CD4-positive, alpha-beta T cell treated with Interleukin-4 for 4 hours (primary cell): Measurements from ENCODE around the gene HTR2C.
"Not testable (repeated sequence)": the region's sequence is repeated elsewhere in the genome, so short reads cannot be mapped to it uniquely, and the experiment has no call there.

Source experiments
- DNase-seq: peaks from one replicate; pipeline ENCODE4 v3.0.0-alpha.2; 2020

Gene HTR2C

DNA sequence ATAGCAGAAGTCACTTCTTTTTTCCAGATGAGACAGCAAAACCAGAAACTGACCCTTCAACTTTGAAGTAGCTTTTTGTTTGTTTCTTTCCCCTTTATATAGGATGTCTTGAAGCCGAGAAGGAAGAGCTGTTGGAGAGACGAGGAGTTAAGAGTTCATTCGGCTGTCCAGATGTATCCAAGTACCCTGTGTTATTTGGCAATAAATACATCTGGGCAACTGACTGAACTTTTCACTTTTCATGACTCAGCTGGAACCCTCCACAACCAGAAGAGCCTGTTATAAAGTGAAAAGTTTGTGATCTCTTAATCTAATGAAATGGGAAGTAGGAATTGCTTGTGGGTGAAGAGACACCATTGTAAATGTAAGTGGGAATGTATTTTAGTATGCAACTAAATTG is 131.2 kb downstream of the HTR2C start:
- no peak for DNase-seq

DNA sequence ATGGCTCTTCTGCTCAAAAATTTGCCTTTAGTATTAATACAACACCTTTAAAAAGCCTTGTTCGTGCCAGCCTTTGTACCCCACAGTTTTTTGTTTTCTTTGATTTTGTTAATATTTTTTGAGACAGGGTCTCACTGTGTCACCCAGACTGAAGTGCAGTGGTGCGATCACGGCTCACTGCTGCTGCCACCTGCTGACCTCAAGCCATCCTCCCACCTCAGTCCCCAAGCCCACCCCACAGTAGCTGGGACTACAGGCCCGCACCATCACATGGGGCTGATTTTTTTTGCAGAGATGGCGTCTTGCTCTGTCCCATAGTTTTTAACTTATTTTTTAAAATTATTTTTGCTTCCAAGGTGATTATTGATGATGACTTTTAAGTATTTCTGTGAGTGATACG is 134.0 kb downstream of the HTR2C start:
- no peak for DNase-seq

DNA sequence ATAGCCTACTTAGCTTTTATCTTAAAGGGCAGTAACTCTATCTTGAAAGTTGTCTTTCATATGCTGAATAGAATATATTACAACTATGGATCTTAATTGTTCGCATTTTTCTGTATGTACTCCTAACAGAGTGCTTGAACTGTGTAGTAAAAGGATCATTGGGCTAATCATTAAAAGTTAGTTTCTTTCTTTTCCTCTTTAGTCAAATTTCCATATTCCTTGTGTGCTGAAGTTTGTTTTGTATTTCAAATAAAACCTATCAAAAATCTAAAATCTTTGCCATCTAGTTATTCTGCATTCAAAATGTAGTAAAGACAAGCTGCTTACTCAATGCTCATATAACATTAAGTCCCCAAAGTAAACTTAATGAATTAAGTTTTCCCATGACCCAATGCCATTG is 182.7 kb downstream of the HTR2C start:
- DNase-seq = no peak

DNA sequence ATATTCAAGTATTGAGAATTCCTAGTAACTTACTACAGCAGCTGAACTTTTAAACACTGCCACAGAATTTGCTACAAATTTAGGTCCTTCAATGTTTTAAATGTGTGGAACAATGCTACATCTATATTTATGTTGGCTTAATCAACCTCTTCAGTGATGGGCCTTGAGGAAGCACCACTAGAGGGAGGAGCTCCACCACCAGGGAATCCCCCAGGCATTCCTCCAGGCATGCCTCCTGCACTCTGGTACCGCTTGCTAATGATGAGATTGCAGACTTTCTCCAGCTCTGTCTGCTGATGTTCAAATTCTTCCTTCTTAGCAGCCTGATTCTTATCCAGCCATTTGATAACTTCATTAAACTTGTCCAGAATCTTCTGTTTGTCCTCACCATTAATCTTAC is 190.8 kb downstream of the HTR2C start:
- DNase-seq = no peak

DNA sequence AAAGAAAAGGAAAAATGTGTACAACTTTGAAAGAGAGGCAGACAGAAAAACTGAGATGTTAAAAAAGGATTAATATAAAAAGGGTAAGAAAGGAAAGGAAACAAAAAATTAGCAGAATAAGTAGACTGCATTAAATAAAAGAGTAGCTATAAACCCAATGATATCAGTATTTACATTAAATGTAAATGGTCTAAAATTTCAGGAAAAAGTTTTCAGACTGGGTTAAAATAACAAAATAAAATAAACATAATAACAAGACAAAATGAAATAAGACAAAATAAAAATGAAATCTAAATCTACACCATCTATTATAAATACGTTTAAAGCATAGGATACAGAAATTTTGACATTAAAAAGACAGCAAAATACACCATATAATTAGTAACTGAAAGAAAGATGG is 199.0 kb downstream of the HTR2C start:
- DNase-seq = no peak

DNA sequence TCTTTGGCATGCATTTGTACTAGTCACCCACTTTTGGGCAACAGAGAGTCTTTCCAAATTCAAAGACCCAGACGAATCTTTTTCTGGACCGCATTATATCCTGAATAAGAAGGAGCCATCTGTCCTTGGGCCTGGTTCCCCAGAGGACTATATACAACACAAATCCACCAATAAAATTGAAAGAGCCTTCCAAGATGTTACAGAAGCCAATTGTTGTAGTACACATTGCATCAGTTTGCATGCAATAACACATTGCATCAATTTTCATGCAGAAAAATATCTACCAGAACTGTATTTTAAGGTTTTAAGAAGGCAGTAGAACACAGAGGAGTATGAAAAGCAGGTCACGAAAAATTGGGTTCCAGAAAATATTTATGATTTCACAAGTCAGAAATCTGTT is 203.2 kb downstream of the HTR2C start:
- DNase-seq = no peak

DNA sequence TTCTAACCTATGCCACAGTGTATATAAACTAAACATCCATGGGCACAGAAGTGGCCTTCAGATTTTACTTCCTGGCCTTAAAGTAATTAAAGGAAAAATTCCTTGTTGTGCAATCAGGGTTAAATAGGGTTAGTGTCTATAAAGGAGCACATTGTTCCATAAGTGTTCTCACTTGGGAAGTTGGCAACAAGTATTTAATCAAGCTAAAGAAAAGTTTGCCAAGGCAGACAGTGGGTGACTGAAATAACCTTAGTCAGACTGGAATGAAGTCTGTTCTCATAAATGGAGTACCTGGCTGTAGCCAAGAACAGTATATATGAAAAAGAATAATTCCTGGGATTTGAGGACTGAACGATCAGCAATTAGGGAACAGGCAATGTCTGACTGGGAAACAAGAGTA is 213.6 kb downstream of the HTR2C start:
- DNase-seq = no peak

DNA sequence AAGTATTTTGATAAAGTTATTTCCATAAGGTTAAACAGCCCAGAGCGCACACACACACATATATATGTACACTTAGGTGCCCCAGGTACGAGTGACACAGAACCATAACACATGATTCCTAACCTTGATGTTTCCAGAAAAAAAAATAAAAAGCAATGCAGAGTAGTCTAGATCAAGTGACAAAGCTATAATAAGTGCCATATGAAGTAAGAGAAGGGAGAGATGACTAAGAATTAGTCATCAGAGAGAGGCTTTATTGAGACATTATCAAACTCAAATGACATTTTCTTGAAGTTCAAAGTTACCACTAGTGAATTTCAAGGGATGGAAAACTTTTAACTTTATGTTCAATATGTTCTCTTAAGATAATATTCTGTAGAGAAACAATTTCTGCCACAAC is 215.0 kb downstream of the HTR2C start:
- DNase-seq = no peak

DNA sequence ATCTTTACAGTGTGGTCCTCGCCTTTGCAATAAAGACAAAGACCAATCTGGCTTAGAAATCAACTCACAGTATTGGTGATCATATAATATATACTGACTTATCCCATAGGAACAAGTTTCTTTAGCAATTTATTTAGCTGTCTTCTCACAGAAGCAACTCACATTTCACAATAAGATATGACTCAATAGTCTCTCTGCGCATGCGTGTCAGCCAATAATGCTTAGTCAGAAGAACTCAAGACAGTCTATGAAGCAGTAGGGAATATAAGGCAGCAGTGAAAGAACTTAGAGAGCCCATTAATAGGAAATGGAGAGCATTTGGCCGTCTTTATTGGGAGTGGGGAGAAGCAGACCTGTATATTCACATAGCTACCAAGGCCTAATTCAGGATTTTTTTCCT is 216.8 kb downstream of the HTR2C start:
- no peak for DNase-seq

DNA sequence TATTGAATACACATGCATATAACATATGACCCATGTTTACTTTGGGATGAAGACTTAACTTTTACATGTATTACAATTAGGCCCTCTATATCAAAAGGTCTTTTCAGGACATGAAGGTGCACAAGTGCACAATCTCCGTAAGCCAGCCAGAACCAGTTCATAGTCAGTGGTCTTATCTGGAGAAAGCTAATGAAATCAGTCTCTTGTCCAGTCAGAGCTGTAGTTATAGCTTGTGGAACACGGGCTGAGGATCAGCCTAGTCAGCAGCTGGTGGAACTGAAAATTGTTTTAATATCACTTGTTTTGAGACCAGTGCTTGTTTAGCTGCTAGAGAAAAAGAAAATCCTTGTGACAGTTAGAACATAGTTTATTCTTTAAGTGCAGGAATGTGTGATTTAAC is 235.6 kb downstream of the HTR2C start:
- no peak for DNase-seq

DNA sequence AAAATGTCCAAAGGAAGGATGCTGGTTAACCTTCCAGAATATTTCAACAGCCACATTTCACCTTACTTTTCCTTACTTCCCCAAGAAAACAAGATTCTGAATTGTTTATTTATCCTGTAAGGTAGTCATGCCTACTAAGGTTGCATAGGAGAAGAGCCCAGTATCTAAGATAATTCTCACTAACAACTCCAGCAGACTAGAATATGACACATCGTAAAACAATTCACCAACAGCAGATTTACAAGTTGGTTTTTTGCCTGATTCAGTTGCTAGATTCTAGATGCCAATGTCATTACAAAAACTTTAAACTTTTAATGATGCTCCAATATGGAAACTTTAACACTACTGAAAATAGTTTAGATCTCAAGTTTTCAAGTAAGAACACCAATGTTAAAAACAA is 257.2 kb downstream of the HTR2C start:
- no peak for DNase-seq

DNA sequence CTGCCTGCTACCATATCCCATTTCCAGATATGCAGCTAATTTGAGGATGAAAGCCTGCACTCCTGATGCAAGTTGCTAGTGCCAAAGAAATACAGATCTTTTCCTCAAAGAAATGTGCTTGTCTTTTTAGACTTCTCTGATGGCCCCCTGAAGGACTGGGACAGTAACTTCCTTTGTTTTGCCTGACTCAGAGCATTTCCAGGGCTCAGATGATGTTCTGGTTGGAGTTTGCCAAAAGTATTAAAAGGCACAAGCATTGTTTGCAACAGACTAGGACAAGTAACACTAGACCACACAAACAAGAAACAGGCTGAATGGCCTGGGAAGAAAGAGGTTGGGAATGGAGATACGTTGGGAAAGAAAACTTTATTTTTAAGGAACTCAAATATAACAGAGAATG is 258.3 kb downstream of the HTR2C start:
- no peak for DNase-seq

DNA sequence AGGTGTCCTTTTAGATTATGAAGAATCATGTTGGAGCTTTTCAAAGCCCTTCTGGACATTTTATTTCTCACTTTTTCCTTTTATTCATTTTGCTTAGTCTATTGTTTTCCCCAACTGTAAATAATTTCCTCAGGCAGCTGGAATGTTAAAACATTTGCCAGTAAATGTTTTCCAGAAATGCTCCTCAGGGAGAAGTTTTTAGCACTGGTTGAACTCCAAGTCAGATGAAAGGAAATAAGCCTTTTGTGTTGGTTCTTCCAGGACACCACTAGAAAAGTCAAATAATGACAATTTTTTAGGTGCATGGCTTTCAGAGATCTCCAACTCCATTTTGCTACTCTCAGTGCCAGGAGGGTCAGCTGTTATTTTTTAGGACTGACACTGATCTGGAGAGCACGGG is 305.6 kb downstream of the HTR2C start:
- no peak for DNase-seq

DNA sequence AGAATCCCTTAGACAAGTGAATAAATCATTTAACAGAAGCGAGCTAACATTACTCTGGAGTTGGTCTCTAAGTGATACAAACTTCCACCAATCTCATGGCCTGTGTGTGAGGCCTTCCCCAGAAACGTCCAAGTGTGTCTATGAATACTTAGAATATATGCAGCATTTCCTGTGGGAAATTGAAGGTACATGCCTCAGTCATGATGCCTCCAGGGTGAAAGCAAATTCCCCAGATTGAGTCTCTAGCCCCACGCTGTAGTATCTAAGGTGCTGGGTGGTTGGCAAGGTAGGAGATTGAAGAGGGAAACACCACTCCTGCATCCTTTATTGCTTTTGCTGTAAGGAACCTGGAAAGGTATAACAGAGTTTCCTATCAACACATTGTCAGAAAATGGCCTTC is 319.7 kb downstream of the HTR2C start:
- DNase-seq = no peak

DNA sequence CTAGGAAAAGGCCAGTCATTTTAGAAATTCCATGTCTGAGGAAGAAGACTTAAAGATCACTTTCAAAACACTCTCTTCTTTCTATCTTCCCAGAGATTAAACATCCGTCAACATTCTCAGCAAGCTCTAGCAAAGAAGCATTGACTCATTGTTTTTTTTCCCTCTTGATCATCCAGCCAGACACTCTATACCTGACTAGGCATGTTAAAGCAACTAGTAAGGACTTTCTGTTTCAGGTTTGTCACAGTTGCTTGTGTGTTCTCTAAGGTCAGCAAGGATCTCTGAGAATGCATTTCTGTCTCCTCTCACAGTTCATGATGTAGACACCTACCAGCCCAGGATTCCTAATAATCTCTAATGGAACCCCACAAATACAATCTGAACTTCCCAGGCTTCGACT is 321.4 kb downstream of the HTR2C start:
- DNase-seq = no peak

DNA sequence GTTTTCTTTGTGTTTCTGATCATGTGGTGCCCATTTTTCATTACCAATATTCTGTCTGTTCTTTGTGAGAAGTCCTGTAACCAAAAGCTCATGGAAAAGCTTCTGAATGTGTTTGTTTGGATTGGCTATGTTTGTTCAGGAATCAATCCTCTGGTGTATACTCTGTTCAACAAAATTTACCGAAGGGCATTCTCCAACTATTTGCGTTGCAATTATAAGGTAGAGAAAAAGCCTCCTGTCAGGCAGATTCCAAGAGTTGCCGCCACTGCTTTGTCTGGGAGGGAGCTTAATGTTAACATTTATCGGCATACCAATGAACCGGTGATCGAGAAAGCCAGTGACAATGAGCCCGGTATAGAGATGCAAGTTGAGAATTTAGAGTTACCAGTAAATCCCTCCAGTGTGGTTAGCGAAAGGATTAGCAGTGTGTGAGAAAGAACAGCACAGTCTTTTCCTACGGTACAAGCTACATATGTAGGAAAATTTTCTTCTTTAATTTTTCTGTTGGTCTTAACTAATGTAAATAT is 323.2 kb downstream of the HTR2C start:
- no peak for DNase-seq

DNA sequence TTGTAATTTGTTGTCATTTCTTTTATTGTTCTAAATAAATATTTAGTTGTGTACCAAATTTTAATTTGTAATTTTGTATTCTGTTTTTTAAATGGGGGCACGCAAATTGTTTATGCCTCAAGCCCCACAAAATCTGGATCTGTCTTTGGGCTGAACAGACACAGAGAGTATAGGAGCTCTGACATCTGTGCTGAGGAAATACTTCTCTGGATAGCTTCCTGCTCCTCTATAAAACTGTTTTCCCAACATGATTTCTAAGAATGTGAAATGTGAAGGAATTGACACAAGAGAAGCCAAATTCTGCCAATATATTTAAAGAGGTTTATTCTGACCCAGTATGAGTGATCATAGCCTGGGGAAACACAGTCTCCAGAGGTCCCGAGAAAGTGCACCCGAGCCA is 340.5 kb downstream of the HTR2C start:
- no peak for DNase-seq

DNA sequence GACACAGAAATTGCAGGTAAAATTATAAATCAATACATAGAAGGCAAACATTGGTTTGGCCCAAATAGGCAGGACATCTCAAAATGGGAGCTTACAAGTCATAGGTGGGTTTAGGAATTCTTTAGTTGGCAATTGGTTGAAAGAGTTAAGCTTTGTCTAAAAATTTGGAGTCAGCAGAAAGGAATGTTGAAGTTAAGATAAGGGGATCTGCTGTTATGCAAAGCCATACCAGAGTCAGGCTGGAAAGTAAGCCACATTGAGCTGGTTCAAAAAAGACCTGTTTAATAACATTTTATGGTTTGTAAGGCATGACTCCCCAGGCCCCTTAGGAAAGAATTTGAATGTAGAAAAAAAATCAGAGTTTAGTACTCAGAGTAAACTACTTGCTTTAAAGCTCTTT is 341.0 kb downstream of the HTR2C start:
- DNase-seq = no peak

DNA sequence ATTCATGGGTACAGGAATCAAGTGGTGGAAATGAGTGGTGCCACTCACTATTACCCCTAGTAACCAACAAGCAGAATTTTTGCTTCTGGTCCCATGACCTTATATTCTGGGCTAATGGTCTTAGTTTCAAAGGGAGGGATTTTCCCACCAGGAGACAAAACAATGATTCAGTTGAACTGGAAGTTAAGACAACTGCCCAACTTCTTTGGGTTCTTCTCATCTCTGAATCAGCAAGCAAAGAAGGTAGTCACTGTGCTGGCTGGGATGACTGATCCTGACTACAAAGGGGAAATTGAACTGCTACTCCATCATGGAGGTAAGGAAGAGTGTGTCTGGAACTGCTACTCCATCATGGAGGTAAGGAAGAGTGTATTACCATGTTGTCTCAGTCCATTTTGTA is 346.3 kb downstream of the HTR2C start:
- DNase-seq = no peak

DNA sequence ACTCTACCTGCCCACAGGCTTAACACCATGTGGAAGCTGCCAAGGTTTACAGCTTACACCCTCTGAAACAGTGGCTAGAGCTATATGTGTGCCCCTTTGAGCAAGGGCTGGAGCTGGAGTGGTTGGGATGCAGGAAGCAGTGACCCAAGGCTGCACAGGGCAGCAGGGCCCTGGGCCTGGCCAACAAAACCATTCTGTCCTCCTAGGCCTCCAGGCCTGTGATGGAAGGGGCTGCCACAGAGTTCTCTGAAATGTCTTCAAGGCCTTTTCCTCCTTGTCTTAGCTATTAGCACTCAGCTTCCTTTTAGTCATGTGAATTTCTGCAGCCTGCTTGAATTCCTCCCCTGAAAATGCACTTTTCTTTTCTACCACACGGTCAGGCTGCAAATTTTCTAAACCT is 348.7 kb downstream of the HTR2C start:
- no peak for DNase-seq

DNA sequence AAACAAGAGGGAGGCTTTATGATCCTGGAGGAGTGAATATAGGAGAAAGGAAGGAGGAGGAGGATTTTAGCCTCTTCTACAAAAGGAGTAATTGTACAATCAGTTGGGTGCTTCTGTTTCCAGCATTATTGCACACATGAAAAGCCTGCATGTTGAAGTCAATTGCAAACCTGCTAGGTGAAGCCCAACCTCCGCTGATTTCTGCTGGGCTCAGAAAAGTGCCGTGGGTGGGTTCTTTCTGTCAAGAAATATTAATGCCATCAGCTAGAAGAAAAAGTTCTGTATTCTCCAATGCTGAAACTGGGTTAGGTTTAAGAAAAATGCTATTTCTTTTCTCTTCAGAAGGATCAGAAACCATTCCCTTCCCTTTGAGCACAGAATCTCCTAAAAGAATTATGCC is 349.4 kb downstream of the HTR2C start:
- not testable (repeated sequence) for DNase-seq

DNA sequence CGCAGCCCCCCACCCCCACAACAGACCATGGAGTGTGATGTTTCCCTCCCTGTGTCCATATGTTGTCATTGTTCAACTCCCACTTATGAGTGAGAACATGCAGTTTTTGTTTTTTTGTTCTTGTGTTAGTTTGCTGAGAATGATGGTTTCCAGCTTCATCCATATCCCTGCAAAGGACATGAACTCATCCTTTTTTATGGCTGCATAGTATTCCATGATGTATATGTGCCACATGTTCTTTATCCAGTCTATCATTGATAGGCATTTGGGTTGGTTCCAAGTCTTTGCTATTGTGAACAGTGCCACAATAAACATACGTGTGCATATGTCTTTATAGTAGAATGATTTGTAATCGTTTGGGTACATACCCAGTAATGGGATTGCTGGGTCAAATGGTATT is 353.2 kb downstream of the HTR2C start:
- not testable (repeated sequence) for DNase-seq

DNA sequence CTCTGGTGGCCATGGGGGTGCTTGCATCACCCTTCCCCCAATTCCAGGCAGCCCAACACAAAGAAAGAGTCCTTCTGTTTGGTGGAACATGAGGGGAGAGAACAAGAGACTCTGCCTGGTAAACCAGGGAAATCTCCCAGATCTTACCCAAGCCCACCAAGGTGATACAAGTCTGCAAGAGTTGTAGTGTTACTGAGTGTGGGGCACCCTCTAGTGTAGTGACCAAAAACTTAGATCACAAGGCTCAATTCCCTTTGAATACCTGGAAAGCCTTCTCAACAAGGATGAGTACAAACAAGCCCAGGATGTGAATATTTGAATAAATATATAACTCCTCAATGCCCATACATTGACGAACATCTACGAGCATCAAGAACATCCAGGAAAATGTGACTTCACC is 368.8 kb downstream of the HTR2C start:
- DNase-seq = no peak
